K562 treated with DMSO at 1 percent for 12 hours (cell line): Measurements from ENCODE around the gene MYD88. TPM values are rescaled to one million over a fixed set of nuclear protein-coding genes. Genes with fewer than 3 reads are reported as not detected.

Experiments used
- total RNA-seq: library from RNA; unstranded; fragments of 300-600 nt; gene quantifications from 2 replicates; pipeline ENCODE4 v1.2.3, GENCODE V29; 2022; ENCODE audit not compliant: insufficient read depth

MYD88 gene
- total RNA-seq, result 28.3 and 58.7 TPM in 2 replicates

GRCh38 chr3:38138349-38139190 lies at the start of gene MYD88:
Gene MYD88, plus strand, starts transcription at chr3:38138661. Its CDS starts 40 bp downstream, at chr3:38138701.

GRCh38 chr3:38136777-38137614 lies 1.5 kb upstream of the MYD88 start, which contains the start of gene ACAA1:
Gene ACAA1, minus strand, starts transcription at chr3:38137127. Its CDS starts 92 bp downstream, at chr3:38137035.

GRCh38 chr3:38164952-38165721 lies 26.7 kb downstream of the MYD88 start, which contains the start of gene OXSR1:
Gene OXSR1, plus strand, starts transcription at chr3:38165537. Its CDS starts 340 bp downstream, at chr3:38165877.

Other genes starting within 250 kb of the MYD88 start
- 5.8 and 8.4 TPM in 2 replicates for gene VILL, start 147.9 kb upstream of the MYD88 start, total RNA-seq
- 21.3 and 22.8 TPM in 2 replicates for gene PLCD1, start 109.0 kb upstream of the MYD88 start, total RNA-seq
- 0.27 TPM in 1 of 2 replicates, not detected in the other for gene DLEC1, start 99.5 kb upstream of the MYD88 start, total RNA-seq
- gene ACAA1, start 1.5 kb upstream of the MYD88 start, total RNA-seq, result 62.4 and 72.5 TPM in 2 replicates
- 14.3 and 34.2 TPM in 2 replicates for gene OXSR1, start 26.9 kb downstream of the MYD88 start, total RNA-seq
- gene SLC22A13, start 127.2 kb downstream of the MYD88 start, total RNA-seq, result not detected in 2 replicates
- gene SLC22A14, start 143.6 kb downstream of the MYD88 start, total RNA-seq, result not detected in 2 replicates
- gene XYLB, start 208.1 kb downstream of the MYD88 start, total RNA-seq, result 3.8 and 9.4 TPM in 2 replicates